ENCODE measurements around the gene ICAM4.
"Not testable (repeated sequence)": the region's sequence is repeated elsewhere in the genome, so short reads cannot be mapped to it uniquely, and the experiment has no call there.

Gene ICAM4

GRCh38 chr19:10269333-10270179 is 17.2 kb upstream of the ICAM4 start:
- peak; percentile 75 to 79 for DNase-seq

DNA sequence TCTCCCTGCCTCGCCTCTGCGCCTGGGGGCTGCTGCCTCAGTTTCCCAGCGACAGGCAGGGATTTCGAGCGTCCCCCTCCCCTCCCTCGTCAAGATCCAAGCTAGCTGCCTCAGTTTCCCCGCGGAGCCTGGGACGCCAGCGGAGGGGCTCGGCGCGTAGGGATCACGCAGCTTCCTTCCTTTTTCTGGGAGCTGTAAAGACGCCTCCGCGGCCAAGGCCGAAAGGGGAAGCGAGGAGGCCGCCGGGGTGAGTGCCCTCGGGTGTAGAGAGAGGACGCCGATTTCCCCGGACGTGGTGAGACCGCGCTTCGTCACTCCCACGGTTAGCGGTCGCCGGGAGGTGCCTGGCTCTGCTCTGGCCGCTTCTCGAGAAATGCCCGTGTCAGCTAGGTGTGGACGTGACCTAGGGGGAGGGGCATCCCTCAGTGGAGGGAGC is 16.6 kb upstream of the ICAM4 start:
- DNase-seq = peak; percentile 77 to 82

GRCh38 chr19:10270616-10271394 is 15.9 kb upstream of the ICAM4 start, which contains the start of gene ICAM1:
ICAM1 (plus strand) TSS chr19:10271120; CDS start chr19:10271160, 40 bp downstream.
- peak; percentile 79 to 81 for DNase-seq

DNA sequence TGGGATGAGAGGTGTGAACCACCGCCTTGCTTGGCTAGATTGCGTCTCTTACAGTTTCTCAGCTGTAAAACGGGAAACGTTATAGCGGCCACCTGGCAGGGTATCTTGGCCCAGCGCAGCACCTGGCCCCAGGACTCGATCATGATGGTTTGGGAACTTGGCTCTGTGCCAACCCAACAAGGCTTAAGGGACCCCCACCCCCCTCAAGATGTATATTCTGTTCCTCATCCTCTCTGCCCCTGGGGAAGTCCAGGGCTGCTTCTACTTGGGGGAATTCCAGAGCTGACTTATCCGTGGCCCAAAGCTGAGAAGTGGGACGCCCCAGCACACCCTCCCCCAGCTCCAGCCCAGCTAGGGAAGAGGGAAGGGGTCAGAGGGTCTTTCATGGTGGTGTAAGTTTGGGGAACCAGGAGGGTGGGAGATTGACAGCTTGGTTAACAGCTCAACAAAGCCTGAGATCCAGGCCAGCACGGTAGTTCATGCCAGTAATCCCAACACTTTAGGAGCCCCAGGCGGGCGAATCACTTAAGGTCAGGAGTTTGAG is 15.1 kb upstream of the ICAM4 start:
- DNase-seq = no peak

- no peak for DNase-seq
Measured at GRCh38 chr19:10274589-10274988, 12.2 kb upstream of the ICAM4 start.

GRCh38 chr19:10277795-10278589 is 8.8 kb upstream of the ICAM4 start:
- no peak for DNase-seq

- DNase-seq = no peak
Measured at GRCh38 chr19:10278935-10279334, 7.8 kb upstream of the ICAM4 start.

GRCh38 chr19:10279737-10280442 is 6.9 kb upstream of the ICAM4 start:
- DNase-seq = no peak

DNA sequence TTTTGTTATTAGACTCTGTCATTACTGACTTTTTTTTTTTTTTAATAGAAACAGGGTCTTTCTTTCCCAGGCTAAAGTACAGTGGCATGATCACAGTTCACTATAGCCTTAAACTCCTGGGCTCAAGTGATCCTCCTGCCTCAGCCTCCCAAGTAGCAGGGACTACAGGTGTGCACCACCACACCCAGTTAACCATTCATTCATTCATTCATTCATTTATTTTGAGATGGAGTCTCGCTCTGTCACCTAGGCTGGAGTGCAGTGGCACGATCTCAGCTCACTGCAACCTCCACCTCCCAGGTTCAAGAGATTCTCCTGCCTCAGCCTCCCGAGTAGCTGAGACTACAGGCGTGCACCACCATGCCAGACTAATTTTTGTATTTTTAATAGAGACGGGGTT is 4.7 kb upstream of the ICAM4 start:
- not testable (repeated sequence) for DNase-seq

DNA sequence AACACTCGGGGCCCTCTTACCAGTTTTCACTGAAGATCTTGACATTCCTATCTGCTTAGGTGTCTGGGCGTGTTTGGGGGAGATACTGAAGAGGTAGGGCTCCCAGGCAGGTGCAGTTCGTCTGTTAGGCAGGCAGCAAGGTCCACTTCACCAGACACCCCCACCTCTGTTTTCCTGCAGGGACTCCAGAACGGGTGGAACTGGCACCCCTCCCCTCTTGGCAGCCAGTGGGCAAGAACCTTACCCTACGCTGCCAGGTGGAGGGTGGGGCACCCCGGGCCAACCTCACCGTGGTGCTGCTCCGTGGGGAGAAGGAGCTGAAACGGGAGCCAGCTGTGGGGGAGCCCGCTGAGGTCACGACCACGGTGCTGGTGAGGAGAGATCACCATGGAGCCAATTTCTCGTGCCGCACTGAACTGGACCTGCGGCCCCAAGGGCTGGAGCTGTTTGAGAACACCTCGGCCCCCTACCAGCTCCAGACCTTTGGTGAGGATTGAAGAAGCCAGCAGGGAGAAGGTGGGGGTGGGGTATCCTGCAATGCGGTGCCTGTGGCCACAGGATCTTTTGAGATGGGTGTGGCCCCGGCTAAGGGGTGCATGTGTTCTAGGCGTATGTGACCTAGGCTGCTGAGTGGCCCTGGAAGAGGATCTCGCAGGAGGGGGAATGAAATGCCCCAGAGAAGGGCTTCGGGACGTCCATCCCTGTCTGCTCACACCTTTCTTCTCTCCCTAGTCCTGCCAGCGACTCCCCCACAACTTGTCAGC is 3.3 kb upstream of the ICAM4 start:
- DNase-seq = no peak

DNA sequence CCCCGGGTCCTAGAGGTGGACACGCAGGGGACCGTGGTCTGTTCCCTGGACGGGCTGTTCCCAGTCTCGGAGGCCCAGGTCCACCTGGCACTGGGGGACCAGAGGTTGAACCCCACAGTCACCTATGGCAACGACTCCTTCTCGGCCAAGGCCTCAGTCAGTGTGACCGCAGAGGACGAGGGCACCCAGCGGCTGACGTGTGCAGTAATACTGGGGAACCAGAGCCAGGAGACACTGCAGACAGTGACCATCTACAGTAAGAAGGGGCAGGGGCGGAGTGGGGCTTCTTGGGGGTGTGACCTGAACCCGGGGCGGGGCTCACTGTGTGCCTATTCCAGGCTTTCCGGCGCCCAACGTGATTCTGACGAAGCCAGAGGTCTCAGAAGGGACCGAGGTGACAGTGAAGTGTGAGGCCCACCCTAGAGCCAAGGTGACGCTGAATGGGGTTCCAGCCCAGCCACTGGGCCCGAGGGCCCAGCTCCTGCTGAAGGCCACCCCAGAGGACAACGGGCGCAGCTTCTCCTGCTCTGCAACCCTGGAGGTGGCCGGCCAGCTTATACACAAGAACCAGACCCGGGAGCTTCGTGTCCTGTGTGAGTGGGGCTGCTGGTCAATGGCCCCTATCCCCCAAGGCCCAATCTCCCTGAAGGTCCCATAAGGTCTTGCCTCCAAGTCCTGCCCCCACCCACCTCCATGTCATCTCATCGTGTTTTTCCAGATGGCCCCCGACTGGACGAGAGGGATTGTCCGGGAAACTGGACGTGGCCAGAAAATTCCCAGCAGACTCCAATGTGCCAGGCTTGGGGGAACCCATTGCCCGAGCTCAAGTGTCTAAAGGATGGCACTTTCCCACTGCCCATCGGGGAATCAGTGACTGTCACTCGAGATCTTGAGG is 2.4 kb upstream of the ICAM4 start:
- no peak for DNase-seq

DNA sequence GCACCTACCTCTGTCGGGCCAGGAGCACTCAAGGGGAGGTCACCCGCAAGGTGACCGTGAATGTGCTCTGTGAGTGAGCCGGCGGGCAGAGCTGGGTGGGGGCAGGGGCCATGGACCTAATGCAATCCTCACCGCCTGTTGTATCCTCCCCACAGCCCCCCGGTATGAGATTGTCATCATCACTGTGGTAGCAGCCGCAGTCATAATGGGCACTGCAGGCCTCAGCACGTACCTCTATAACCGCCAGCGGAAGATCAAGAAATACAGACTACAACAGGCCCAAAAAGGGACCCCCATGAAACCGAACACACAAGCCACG is 1.8 kb upstream of the ICAM4 start:
- no peak for DNase-seq

DNA sequence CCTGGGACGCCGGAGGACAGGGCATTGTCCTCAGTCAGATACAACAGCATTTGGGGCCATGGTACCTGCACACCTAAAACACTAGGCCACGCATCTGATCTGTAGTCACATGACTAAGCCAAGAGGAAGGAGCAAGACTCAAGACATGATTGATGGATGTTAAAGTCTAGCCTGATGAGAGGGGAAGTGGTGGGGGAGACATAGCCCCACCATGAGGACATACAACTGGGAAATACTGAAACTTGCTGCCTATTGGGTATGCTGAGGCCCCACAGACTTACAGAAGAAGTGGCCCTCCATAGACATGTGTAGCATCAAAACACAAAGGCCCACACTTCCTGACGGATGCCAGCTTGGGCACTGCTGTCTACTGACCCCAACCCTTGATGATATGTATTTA is 1.4 kb upstream of the ICAM4 start:
- DNase-seq = no peak

DNA sequence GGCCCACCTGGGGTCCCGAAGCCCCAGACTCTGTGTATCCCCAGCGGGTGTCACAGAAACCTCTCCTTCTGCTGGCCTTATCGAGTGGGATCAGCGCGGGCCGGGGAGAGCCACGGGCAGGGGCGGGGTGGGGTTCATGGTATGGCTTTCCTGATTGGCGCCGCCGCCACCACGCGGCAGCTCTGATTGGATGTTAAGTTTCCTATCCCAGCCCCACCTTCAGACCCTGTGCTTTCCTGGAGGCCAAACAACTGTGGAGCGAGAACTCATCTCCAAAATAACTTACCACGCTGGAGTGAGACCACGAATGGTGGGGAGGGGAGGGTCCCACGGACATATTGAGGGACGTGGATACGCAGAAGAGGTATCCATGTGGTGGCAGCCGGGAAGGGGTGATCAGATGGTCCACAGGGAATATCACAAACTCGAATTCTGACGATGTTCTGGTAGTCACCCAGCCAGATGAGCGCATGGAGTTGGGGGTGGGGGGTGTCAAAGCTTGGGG is 2.0 kb downstream of the ICAM4 start:
- peak; percentile 89 to 93 for DNase-seq

GRCh38 chr19:10289167-10289835 is 2.5 kb downstream of the ICAM4 start:
- DNase-seq = peak; percentile 79 to 89

- peak; percentile 55 to 61 for DNase-seq
Measured at GRCh38 chr19:10289836-10290356, 3.1 kb downstream of the ICAM4 start, which contains the start of gene ICAM5. ICAM5 (plus strand) TSS chr19:10289952; CDS start chr19:10290044, 92 bp downstream.

DNA sequence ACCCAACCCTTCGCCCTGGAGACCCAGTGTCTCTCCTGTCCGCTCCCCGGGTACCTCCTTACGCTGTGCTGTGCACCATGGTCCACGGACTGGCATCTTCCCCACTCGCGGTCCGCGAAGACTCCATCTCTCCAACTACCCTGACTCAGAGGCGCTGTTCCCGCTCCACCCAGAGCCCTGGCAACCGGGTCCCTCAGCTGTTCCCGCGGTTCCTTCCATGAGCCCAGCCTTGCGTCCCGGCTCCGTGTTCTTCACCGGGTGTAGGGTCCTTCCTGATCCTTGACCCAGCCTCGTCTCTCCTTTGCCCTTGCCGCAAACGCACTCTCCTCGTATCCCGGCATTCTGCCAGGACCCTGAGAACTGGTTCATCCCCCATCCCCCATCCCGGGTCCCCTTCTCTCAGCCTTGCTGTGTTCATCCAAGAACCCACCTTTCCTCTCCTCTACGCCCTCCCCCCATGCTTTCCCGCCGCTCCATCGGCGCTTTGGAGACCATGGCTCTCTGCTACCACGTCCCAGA is 3.7 kb downstream of the ICAM4 start:
- peak; percentile 33 to 46 for DNase-seq

- peak; percentile 43 to 57 for DNase-seq
Measured at GRCh38 chr19:10290876-10291553, 4.3 kb downstream of the ICAM4 start.
